Measurements from ENCODE around the gene SCGB1C1.

- TF ChIP-seq GATA3 (IDR thresholded peaks at IDR 0.05; ENCODE audit: low read depth, low read length) (no peak), GATA2 (IDR thresholded peaks at IDR 0.05; ENCODE audit: low read depth, low read length) (no peak)
Measured at GRCh38 chr11:223026-223789, 30.3 kb downstream of the SCGB1C1 start.

Data from SH-SY5Y (cell line).